Activated naive CD8-positive, alpha-beta T cell (primary cell): Measurements from ENCODE around the gene ATP2C1.
A peak's percentile ranks its signal among the peaks of the same experiment; 100 is the strongest.
"Not testable (repeated sequence)": the region's sequence is repeated elsewhere in the genome, so short reads cannot be mapped to it uniquely, and the experiment has no call there.

ENCODE experiments used
- H3K27ac Mint-ChIP-seq: one replicate; pipeline ENCODE4 v1.8.0; 2021; ENCODE audit warnings: mixed read lengths
- H3K27me3 Mint-ChIP-seq: one replicate; pipeline ENCODE4 v1.8.0; 2021; ENCODE audit warnings: mixed read lengths
- H3K36me3 Mint-ChIP-seq: one replicate; pipeline ENCODE4 v1.8.0; 2021; ENCODE audit warnings: mixed read lengths
- H3K4me1 Mint-ChIP-seq: one replicate; pipeline ENCODE4 v1.8.0; 2021; ENCODE audit warnings: low read depth, mixed read lengths
- H3K4me3 Mint-ChIP-seq: one replicate; pipeline ENCODE4 v1.8.0; 2021; ENCODE audit warnings: mild to moderate bottlenecking, mixed read lengths
- H3K9me3 Mint-ChIP-seq: one replicate; pipeline ENCODE4 v1.8.0; 2021; ENCODE audit warnings: low read depth, mixed read lengths

The ATP2C1 gene

DNA sequence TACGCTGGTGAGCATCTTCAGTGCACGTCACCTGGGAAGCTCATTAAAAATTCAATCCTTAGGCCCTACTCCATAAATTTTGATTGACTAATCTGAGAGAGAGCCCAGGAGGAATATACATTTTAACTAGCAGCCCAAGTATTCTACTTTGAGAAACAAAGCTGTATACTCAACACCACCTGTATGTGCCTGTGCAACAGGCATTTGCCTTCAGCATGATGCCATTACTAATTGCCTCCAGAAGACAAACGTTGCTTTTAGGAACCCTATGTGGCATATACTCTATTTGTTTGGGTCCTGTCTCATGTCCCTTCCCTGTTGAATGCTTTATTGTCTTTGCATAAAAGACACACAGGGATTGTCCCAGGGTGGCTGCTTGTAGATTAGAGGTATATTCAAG, 125.1 kb downstream of the ATP2C1 start:
- no peak overlapping the region for H3K4me3 Mint-ChIP-seq
- peaks cover 30% of the 10 kb centered on the region for H3K36me3 Mint-ChIP-seq
- no peaks in the 10 kb centered on the region for H3K27me3 Mint-ChIP-seq
- peaks cover 63% of the 10 kb centered on the region for H3K4me1 Mint-ChIP-seq
- H3K27ac Mint-ChIP-seq = no peak overlapping the region
- H3K9me3 Mint-ChIP-seq = no peaks in the 10 kb centered on the region

DNA sequence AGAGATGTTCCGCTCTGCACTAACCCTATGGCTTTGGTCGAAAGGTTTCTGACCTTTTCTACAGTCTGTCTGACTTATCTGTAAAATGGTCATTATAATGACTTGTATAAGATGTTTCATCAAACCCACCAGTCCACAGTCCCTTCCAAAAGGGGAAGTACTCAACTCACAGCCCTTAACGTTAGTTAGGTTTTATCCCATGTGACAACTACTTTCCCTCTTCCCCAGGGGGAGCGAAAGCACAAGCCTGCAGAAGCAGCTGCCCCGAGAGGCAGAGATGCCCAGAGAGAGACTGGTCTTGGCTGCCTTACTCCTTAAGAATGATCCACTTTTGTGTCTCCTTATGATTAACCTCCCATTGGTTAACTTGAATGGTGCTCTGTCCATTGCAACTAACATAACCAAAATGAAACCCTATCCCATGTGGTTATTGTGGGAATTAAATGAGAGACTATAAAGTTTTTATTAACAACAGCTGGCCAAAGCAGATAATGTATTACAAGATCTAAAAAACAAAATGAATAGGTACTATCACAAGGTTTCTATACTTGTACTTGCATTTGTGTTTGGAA, 126.3 kb downstream of the ATP2C1 start:
- peak overlapping the region; percentile 54 for H3K27ac Mint-ChIP-seq
- H3K4me3 Mint-ChIP-seq = peak overlapping the region; percentile 46
- H3K4me1 Mint-ChIP-seq = peaks cover 75% of the 10 kb centered on the region
- no peaks in the 10 kb centered on the region for H3K9me3 Mint-ChIP-seq
- H3K27me3 Mint-ChIP-seq = no peaks in the 10 kb centered on the region
- peaks cover 40% of the 10 kb centered on the region for H3K36me3 Mint-ChIP-seq

DNA sequence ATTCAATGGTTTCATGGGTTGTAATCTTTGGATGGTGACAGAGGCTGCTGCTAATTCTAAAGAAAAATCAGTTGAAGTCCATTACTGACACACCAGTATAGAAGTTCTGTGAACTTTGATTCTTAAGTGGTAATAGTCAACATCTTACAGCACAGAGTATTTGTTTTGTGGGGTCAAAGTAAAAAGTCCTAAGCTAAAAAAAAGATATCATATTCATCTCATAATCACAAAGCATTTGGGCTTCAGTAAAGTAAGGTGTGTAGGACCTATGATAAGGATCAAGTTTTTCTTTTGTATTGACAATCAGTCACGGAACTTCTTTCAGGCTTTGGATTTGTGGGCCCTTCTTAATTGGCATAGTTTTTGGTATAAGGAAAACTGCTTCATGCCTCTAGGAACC, 131.7 kb downstream of the ATP2C1 start:
- H3K4me1 Mint-ChIP-seq = peaks cover 61% of the 10 kb centered on the region
- H3K9me3 Mint-ChIP-seq = no peaks in the 10 kb centered on the region
- no peaks in the 10 kb centered on the region for H3K27me3 Mint-ChIP-seq
- H3K4me3 Mint-ChIP-seq = peak overlapping the region; percentile 89
- peak overlapping the region; percentile 97 for H3K27ac Mint-ChIP-seq
- peaks cover 25% of the 10 kb centered on the region for H3K36me3 Mint-ChIP-seq

DNA sequence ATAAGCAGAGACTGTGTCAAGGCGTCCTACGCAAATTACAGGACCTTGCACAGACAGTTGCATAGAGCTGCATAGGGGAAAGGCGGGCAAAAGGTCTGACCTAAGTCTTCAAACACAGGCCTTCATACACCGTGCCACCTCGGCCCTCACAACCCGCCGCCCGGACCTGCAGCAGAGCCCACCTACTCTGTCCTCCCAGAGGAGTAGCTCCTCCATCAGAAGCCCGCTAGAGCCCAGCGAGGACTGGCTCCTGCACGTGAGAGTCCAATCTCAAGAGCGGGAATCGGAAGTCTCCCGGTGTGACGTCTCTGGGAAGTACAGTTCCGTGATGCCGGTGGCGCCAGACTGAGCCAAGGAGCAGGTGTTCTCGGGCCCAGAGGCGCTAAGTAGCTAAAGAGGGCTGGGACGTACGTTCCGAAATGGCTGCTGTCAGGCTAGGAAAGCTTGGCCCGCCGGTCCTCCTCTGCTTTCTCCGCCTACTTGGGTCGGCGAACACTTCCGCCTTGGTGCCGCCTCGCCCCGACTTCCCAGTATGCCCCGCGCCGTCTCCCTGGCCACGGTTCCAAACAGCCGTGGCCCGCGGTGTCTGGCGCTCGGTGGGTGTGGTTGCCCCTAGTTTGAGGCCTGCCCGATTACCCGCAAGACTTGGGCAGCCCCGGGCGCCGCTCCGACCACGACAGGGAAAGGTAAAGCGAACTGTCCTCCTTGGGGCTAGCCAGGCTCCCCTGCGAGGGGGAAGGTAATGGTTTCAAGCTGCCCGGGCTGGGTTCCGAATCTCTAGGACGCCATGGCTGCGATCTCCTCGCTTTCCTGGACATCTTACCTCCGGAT, 132.7 kb downstream of the ATP2C1 start, which contains the start of the genes ASTE1 and NEK11:
TSS of gene ASTE1 (minus strand) at position 505 of the 831 bp plus-strand sequence. CDS start 1,519 bp downstream, outside the sequence.
TSS of gene NEK11 (plus strand) at position 557 of the 831 bp plus-strand sequence. CDS start 2,832 bp downstream, outside the sequence.
- Mint-ChIP-seq H3K27ac (peak within 1 kb of the TSS; percentile 97), H3K27me3 (no peaks in the 10 kb centered on the region), H3K4me3 (peak within 1 kb of the TSS; percentile 89), H3K9me3 (no peaks in the 10 kb centered on the region), H3K36me3 (peaks cover 20% of the 10 kb centered on the region), H3K4me1 (peaks cover 51% of the 10 kb centered on the region)

DNA sequence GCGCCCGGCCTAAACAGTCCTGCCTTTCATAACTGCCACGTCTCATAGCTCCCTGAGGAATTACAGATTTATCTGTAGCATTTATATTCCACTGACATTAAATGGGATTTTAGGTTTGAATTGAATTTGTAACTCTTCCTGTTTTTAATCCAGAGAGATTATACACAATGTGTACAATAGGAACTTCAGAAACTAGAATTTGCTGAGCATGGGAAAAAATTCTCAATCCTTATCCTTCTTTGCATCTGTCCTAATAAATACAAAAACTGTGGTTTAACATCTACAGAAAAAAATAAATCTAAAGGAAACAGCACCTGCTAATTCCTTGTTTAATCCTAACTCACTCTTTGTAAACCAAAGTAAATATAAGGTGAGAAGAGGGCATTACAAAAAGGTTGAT, 135.0 kb downstream of the ATP2C1 start:
- Mint-ChIP-seq H3K4me3 (peak overlapping the region; percentile 8), H3K9me3 (no peaks in the 10 kb centered on the region), H3K27ac (no peak overlapping the region), H3K36me3 (peaks cover 13% of the 10 kb centered on the region), H3K4me1 (peaks cover 29% of the 10 kb centered on the region), H3K27me3 (no peaks in the 10 kb centered on the region)

DNA sequence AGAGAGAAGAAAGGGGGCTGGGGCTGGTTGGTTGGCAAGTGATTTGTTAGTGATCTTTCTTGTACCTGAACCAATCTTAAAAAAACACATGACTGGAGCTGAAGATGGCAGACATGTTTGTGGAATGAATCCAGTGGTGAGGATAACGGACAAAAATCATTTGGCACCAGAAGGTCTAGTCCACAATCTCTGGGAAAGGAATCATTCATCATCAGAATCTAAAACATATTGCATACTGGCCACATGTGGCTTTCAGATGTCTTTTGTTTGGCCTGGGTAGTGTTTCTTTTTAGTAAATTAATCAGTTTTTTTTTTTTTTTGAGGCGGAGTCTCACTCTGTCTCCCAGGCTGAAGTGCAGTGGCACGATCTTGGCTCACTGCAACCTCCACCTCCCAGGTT, 137.8 kb downstream of the ATP2C1 start:
- Mint-ChIP-seq H3K36me3 (peaks cover 2% of the 10 kb centered on the region), H3K9me3 (no peaks in the 10 kb centered on the region), H3K27ac (no peak overlapping the region), H3K4me1 (peaks cover 6% of the 10 kb centered on the region), H3K27me3 (no peaks in the 10 kb centered on the region), H3K4me3 (no peak overlapping the region)

DNA sequence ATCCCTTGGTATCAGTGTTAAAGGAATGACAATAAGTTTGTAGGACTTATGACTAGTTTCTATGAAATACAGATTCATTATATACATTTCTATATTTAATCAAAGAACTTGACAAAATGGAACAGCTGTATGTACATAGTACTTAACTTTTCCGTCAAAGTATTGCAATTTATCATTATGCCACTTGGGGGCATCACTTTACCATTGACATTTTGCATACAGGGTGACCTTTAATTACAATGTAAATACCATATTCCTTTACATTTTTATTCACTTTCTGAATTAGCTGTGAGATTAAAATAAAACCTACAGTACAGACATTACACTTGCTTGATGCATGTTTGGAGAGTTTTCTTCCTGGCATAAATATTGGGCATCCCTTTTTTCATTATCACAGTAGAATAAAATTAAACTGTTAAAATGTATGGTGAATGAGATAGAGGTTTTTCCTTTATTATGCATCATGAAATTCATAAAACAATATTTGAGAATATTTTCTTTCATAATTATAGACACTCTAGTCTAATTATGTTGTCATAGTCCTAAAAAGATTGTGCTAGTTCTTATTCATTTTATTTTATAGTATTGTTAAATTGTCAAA, 139.7 kb downstream of the ATP2C1 start:
- Mint-ChIP-seq H3K9me3 (no peaks in the 10 kb centered on the region), H3K4me3 (no peak overlapping the region), H3K4me1 (no peaks in the 10 kb centered on the region), H3K27ac (no peak overlapping the region), H3K27me3 (no peaks in the 10 kb centered on the region), H3K36me3 (peaks cover 2% of the 10 kb centered on the region)

DNA sequence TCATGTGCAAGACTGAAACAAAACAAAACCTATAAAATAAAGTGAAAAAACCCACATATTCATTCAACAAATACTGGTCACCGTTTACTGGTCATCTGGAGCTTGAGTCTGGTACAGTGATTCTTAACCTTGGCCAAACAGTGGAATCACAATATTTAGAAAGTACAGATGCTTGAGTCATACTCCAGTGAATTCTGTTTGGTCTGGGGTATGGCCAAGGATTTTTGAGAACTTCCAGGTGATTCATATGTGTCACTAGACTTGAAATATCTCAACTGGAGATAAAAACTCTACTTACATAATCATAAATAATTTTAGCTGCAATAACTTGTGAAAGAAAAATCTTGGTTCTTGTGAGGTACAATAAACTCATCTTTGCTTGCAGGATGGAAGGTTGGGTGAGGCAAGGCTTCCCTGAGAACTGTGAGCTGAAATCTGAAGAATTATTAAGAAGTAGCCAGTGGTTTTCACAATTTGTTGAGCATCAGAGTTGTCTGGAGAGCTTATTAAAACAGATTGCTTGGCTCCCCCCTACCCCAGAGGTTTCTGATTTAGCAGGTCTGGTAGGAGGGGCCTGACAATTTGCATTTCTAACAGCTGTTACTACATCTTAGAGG, 142.4 kb downstream of the ATP2C1 start:
- peaks cover 9% of the 10 kb centered on the region for H3K36me3 Mint-ChIP-seq
- H3K9me3 Mint-ChIP-seq = peaks cover 14% of the 10 kb centered on the region
- H3K27ac Mint-ChIP-seq = no peak overlapping the region
- no peak overlapping the region for H3K4me3 Mint-ChIP-seq
- peaks cover 8% of the 10 kb centered on the region for H3K4me1 Mint-ChIP-seq
- H3K27me3 Mint-ChIP-seq = no peaks in the 10 kb centered on the region

DNA sequence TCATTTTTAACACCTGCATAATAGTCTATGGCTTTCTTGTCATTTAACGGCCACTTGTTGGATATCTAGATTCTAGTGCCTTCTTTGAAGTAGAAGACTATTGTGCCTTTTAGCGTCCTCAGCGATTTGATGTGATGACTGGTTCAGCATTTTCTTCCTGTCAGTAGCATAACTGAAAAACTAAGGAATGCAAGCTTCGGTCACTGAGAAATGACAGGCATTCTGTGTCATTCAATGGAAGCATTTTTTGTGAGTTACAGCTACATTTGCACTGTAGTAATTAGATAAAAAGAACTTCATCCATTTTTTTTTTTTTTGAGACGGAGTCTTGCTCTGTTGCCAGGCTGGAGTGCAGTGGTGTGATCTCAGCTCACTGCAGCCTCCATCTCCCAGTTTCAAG, 143.1 kb downstream of the ATP2C1 start:
- Mint-ChIP-seq H3K36me3 (peaks cover 12% of the 10 kb centered on the region), H3K4me1 (peaks cover 14% of the 10 kb centered on the region), H3K27ac (no peak overlapping the region), H3K9me3 (peaks cover 17% of the 10 kb centered on the region), H3K4me3 (no peak overlapping the region), H3K27me3 (no peaks in the 10 kb centered on the region)

DNA sequence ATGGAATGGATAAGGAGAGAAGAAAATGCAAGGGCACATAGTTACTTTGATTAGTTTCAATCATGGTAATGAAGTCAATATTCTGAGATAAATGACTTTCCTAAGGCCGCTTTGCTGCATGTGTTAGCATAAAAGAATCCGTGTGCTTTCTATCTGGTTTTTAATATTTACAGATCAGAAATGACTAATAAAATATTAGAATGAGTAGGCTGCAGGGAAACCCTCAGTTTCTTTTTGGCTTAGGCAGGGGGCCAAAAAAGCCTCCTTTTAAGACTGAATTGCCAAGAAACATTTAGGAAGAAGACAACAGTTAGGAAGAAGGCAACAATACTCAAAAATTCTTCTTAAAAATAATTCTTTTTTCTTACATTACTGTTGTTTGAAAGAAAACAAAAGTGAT, 144.4 kb downstream of the ATP2C1 start:
- H3K9me3 Mint-ChIP-seq = peaks cover 17% of the 10 kb centered on the region
- peaks cover 14% of the 10 kb centered on the region for H3K36me3 Mint-ChIP-seq

DNA sequence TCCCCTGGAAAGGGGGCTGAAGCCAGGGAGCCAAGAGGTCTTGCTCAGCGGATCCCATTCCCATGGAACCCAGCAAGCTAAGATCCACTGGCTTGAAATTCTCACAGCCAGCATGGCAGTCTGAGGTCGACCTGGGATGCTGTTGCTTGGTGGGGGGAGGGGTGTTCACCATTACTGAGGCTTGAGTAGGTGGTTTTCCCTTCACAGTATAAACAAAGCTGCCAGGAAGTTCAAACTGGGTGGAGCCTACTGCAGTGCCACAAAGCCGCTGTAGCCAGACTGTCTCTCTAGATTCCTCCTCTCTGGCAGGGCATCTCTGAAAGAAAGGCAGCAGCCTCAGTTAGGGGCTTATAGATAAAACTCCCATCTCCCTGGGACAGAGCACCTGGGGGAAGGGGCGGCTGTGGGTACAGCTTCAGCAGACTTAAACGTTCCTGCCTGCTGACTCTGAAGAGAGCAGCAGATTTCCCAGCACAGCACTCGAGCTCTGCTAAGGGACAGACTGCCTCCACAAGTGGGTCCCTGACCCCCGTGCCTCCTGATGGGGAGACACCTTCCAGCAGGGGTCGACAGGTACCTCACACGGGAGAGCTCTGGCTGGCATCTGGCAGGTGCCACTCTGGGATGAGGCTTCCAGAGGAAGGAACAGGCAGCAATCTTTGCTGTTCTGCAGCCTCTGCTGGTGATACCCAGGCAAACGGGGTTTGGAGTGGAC, 148.5 kb downstream of the ATP2C1 start:
- not testable (repeated sequence) for H3K27me3 Mint-ChIP-seq, H3K27ac Mint-ChIP-seq
- peaks cover 38% of the 10 kb centered on the region for H3K9me3 Mint-ChIP-seq
- H3K4me3 Mint-ChIP-seq = peak overlapping the region; percentile 1
- peaks cover 34% of the 10 kb centered on the region for H3K36me3 Mint-ChIP-seq
- H3K4me1 Mint-ChIP-seq = peaks cover 32% of the 10 kb centered on the region

More for the DNA sequence above, 144.4 kb downstream of the ATP2C1 start:
- H3K4me3 Mint-ChIP-seq = no peak overlapping the region
- no peaks in the 10 kb centered on the region for H3K27me3 Mint-ChIP-seq
- H3K27ac Mint-ChIP-seq = no peak overlapping the region
- peaks cover 24% of the 10 kb centered on the region for H3K4me1 Mint-ChIP-seq

DNA sequence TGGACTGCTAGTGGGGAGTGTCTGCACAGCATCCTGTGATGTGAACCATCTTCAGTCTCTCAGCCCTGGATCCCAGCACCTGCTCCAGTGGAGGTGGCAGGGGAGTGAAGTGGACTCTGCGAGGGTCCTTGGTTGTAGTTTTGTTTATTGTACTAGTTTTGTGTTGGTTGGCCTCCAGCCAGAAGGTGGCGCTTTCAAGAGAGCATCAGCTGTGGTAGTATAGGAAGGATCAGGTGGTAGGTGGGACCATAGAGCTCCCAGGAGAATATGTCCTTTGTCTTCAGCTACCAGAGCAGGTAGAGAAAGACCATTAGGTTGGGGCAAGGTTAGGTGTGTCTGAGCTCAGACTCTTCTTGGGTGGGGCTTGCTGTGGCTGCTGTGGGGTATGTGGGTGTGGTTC, 153.7 kb downstream of the ATP2C1 start:
- peaks cover 20% of the 10 kb centered on the region for H3K4me1 Mint-ChIP-seq
- H3K4me3 Mint-ChIP-seq = no peak overlapping the region
- no peak overlapping the region for H3K27ac Mint-ChIP-seq
- peaks cover 22% of the 10 kb centered on the region for H3K9me3 Mint-ChIP-seq
- H3K36me3 Mint-ChIP-seq = peaks cover 28% of the 10 kb centered on the region
- H3K27me3 Mint-ChIP-seq = no peaks in the 10 kb centered on the region

DNA sequence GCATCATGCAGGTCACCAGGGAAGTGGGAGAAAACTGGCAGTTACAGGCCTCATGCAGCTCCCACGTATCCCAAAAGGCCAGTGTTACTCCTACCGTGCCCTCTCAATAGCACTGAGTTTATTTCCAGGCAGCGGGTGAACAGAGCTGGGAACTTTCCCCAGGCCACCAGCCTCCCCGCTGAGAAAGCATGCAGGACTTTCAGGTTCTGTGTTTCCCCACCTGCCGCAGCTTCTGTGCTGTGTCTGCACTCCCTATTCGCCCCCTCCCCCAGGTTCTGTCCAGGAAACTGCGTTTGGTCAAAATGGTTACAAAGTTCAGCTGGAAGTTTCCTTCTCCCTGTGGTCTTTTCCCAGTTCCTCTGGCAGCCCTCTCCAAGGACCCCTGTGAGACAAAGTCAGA, 154.1 kb downstream of the ATP2C1 start:
- Mint-ChIP-seq H3K4me3 (no peak overlapping the region), H3K4me1 (peaks cover 16% of the 10 kb centered on the region), H3K27me3 (no peaks in the 10 kb centered on the region), H3K9me3 (peaks cover 22% of the 10 kb centered on the region), H3K27ac (no peak overlapping the region), H3K36me3 (peaks cover 28% of the 10 kb centered on the region)

DNA sequence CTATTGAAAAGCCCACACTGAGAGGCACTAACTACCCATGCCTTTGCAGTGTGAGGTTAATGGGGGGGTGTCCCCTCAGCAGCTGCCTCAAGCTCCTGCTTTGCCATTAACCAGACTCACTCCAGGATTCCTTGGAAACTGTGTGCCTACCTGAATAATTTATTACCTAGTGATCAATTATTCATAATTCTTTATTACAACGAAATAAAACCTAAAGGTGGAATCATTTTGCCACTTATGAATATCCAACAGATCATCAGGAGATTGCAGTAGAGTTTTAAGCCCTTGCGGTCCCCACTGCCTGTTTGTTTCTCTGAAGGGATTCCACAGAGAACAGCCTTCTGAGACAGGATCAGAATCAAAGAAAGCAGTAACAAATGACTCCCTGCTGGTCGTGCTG, 156.1 kb downstream of the ATP2C1 start:
- Mint-ChIP-seq H3K4me1 (peaks cover 12% of the 10 kb centered on the region), H3K4me3 (no peak overlapping the region), H3K9me3 (peaks cover 13% of the 10 kb centered on the region), H3K27me3 (no peaks in the 10 kb centered on the region), H3K27ac (no peak overlapping the region), H3K36me3 (peaks cover 14% of the 10 kb centered on the region)
